ENCODE measurements around the gene GSTK1. TPM values are rescaled to one million over a fixed set of nuclear protein-coding genes. Genes with fewer than 3 reads are reported as not detected.

The GSTK1 gene
- total and polyA plus RNA-seq, 9 of the 15 experiments (the other 6 are each of a cell fraction or from before 2014, with no cell fraction given), result 155 to 441 (median 233) TPM

DNA sequence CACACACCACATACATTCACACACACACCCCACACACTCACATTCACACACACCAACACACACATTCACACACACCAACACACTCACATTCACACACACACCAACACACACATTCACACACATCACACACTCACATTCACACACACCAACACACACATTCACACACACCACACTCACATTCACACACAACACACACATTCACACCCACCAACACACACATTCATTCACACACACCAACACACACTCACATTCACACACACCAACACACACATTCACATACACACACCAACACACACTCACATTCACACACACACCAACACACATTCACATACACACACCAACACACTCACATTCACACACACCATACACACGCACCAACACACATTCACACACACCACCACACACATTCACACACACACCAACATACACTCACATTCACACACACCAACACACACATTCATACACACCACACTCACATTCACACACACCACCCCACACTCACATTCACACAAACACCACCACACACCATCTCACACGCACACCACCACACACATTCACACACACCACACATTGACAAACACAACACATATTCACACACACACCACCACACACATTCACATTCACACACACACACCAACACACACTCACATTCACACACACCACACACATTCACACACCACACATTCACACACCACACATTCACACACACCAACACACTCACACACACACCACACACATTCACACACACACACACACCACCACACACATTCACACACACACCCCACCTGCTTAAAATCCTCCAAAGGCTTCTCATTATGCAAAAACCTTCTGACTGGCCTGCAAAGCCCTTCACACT, 32.4 kb upstream of the GSTK1 start (continued):
- TF ChIP-seq, protein P1, sequence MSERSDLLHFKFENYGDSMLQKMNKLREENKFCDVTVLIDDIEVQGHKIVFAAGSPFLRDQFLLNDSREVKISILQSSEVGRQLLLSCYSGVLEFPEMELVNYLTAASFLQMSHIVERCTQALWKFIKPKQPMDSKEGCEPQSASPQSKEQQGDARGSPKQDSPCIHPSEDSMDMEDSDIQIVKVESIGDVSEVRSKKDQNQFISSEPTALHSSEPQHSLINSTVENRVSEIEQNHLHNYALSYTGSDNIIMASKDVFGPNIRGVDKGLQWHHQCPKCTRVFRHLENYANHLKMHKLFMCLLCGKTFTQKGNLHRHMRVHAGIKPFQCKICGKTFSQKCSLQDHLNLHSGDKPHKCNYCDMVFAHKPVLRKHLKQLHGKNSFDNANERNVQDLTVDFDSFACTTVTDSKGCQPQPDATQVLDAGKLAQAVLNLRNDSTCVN (CRISPR knock-in tag; IDR thresholded peaks at IDR 0.05), result peak; percentile 59; the same call in 1 of the 2 replicates
- TF ChIP-seq HLTF (IDR thresholded peaks at IDR 0.05) (peak; percentile 67; the same call in 1 of the 2 replicates), TEAD4 (IDR thresholded peaks at IDR 0.05; ENCODE audit: low read length) (no peak), TEAD4 (CRISPR knock-in tag; IDR thresholded peaks at IDR 0.05; ENCODE audit: borderline replicate concordance) (peak; percentile 60; the same call in 1 of the 2 replicates)

DNA sequence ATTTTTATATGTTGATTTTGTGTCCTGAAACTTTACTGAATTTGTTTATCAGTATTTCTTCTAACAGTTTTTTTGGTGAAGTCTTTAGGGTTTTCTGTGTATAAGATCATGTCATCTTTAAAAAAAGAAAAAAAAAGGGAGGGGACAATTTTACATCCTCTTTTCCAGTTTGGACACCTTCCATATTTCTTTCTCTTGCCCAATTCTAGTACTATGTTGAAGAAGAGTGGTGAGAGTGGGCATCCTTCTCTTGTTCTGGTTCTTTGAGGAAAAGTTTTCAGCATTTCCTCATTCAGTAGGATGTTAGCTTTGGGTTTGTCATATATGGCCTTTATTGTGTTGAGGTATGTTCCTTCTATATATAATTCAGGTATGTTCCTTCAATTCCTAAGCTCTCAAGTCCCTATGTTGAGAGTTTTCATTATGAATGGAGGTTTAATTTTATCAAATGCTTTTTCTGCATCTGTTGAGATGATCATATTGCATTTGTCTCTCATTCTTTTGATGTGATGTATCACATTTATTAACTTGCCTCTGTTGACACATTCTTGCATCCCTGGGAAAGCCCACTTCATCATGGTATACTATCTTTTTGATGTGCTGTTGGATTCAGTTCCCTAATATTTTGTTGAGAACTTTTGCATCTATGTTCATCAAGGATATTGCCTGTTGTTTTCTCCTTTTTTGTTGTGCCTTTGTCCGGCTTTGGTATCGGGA, 29.3 kb upstream of the GSTK1 start:
- Histone ChIP-seq H3K4me1 (replicated peaks in 1 of 2; ENCODE audit: control insufficient read depth in 2 of 2, insufficient read depth in 2 of 2, low read length in 2 of 2) (no peaks in the 10 kb centered on the region), H4K20me1 (replicated peaks; ENCODE audit: control insufficient read depth, insufficient read depth, low read length) (no peaks in the 10 kb centered on the region), H3K27ac (ENCODE audit: extremely low read depth, low read depth, low read length) (no peak overlapping the region), H3K36me3 (ENCODE audit: control insufficient read depth, insufficient read depth, low read length) (no peaks in the 10 kb centered on the region), H2AFZ (ENCODE audit: low read depth, low read length) (no peak overlapping the region), H3K27me3 (ENCODE audit: control insufficient read depth in 2 of 2, insufficient read depth in 2 of 2, low read length in 2 of 2) (peaks cover 0 to 8% of the 10 kb centered on the region in 2 experiments; a peak in 3 of 5 replicates), H3K9me1 (ENCODE audit: control insufficient read depth, insufficient read depth, low read length) (no peaks in the 10 kb centered on the region), H3K9me3 (replicated peaks; ENCODE audit: control insufficient read depth, insufficient read depth, low read depth, low read length) (peaks cover 3% of the 10 kb centered on the region), H3K4me3 (no peak overlapping the region), H3K4me2 (ENCODE audit: insufficient read depth, low read length) (no peak overlapping the region), H3K79me2 (ENCODE audit: control insufficient read depth, insufficient read depth, low read length) (no peaks in the 10 kb centered on the region), H3K9ac (ENCODE audit: insufficient read depth in 1 of 2, low read depth in 2 of 2, low read length in 2 of 2) (no peak overlapping the region)
- intact Hi-C loops (cut with micrococcal nuclease) (no loop called here), in situ Hi-C loops (cut with MboI) (no loop called here)
- WGBS (ENCODE audit: insufficient coverage, low coverage, missing lambda C conversion rate), result 17% methylated on average over 2 of the region's 2 CpGs
- ATAC-seq, result no peak
- BruUV-seq (replicated peaks), result no TSS peak
- no peak for FAIRE-seq
- ChIA-PET CTCF (ENCODE audit: low intra/inter-chr PET ratio) (no interaction called here), POLR2A (no interaction called here)
- DNase-seq (ENCODE audit: extremely low read depth in 1 of 4, low spot score in 3 of 4), result no peak
- TF ChIP-seq RFX1 (IDR thresholded peaks at IDR 0.05), result no peak
- no peak for TF ChIP-seq TCF7L2 (IDR thresholded peaks at IDR 0.05; ENCODE audit: low read depth, low read length)
- no peak for TF ChIP-seq ZNF224 (CRISPR knock-in tag; IDR thresholded peaks at IDR 0.05)
- TF ChIP-seq RBM22 (IDR thresholded peaks at IDR 0.05; ENCODE audit: low read depth, low read length, poor library complexity, severe bottlenecking), result no peak
- TF ChIP-seq TRIM28 (IDR thresholded peaks at IDR 0.05), result no peak
- TF ChIP-seq ZNF311 (CRISPR knock-in tag; IDR thresholded peaks at IDR 0.05), result no peak
- TF ChIP-seq, protein P2, sequence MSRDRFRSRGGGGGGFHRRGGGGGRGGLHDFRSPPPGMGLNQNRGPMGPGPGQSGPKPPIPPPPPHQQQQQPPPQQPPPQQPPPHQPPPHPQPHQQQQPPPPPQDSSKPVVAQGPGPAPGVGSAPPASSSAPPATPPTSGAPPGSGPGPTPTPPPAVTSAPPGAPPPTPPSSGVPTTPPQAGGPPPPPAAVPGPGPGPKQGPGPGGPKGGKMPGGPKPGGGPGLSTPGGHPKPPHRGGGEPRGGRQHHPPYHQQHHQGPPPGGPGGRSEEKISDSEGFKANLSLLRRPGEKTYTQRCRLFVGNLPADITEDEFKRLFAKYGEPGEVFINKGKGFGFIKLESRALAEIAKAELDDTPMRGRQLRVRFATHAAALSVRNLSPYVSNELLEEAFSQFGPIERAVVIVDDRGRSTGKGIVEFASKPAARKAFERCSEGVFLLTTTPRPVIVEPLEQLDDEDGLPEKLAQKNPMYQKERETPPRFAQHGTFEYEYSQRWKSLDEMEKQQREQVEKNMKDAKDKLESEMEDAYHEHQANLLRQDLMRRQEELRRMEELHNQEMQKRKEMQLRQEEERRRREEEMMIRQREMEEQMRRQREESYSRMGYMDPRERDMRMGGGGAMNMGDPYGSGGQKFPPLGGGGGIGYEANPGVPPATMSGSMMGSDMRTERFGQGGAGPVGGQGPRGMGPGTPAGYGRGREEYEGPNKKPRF (IDR thresholded peaks at IDR 0.05; ENCODE audit: low read depth, low read length), result no peak
- TF ChIP-seq ZNF134 (CRISPR knock-in tag; conservative IDR thresholded peaks at IDR 0.05), result no peak
- TF ChIP-seq TCF7 (IDR thresholded peaks at IDR 0.05; ENCODE audit: borderline replicate concordance), result no peak
- TF ChIP-seq PHB (CRISPR knock-in tag; IDR thresholded peaks at IDR 0.05), result no peak
- no peak for TF ChIP-seq RBM34 (IDR thresholded peaks at IDR 0.05; ENCODE audit: borderline replicate concordance, insufficient read depth, low read length)
- no peak for TF ChIP-seq KDM2B (CRISPR knock-in tag; IDR thresholded peaks at IDR 0.05)
- TF ChIP-seq ZNF445 (CRISPR knock-in tag; IDR thresholded peaks at IDR 0.05; ENCODE audit: low read depth), result no peak
- TF ChIP-seq NRF1 (conservative IDR thresholded peaks at IDR 0.05 in 1 of 2, IDR thresholded peaks at IDR 0.05 in 1 of 2), result no peak

All from K562 (cell line).